Measurements from ENCODE around the gene MYO5B.

DNA sequence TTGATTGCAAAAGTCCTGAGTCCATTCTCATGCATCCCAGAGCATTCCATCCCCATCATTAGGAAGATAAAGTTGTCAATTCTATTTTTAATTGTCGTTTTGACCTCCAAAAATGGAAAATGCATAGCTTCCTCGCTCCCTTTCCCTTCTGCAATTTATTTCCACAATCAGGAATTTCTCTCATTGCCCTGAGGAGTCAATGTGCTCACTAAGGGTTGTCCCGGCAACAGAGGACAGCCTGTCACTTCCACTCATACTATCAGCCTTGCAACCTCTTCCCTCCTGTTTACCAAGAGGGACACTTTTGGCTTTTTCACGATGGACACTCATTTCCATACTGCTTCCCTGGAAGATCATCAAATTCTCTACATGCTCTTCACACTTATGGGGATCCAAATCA lies 164.8 kb downstream of the MYO5B start:
- TF ChIP-seq GATA1 (IDR thresholded peaks at IDR 0.05; ENCODE audit: low read depth, low read length) (no peak), POLR2A (IDR thresholded peaks at IDR 0.05; ENCODE audit: low read length) (no peak)

Data from erythroblast (primary cell).